ENCODE data around the gene JOSD2.

Gene JOSD2

GRCh38 chr19:50555450-50556281 lies 44.7 kb upstream of the JOSD2 start:
- no peak for DNase-seq (ENCODE audit: low spot score)
- no peak for TF ChIP-seq CTCF (IDR thresholded peaks at IDR 0.05; ENCODE audit: extremely low read depth, missing control alignments)

- TF ChIP-seq CTCF (IDR thresholded peaks at IDR 0.05; ENCODE audit: extremely low read depth, missing control alignments) = no peak
- no peak for DNase-seq (ENCODE audit: low spot score)
Measured at GRCh38 chr19:50555033-50555432, 44.0 kb upstream of the JOSD2 start.

- no peak for TF ChIP-seq CTCF (IDR thresholded peaks at IDR 0.05; ENCODE audit: extremely low read depth, missing control alignments)
- no peak for DNase-seq (ENCODE audit: low spot score)
Measured at GRCh38 chr19:50554212-50554611, 43.2 kb upstream of the JOSD2 start.

GRCh38 chr19:50553134-50553703 lies 42.2 kb upstream of the JOSD2 start:
- no peak for TF ChIP-seq CTCF (IDR thresholded peaks at IDR 0.05; ENCODE audit: extremely low read depth, missing control alignments)
- DNase-seq (ENCODE audit: low spot score) = no peak

- no peak for DNase-seq (ENCODE audit: low spot score)
Measured at GRCh38 chr19:50552540-50552939, 41.5 kb upstream of the JOSD2 start.

GRCh38 chr19:50551715-50552187 lies 40.8 kb upstream of the JOSD2 start:
- no peak for TF ChIP-seq CTCF (IDR thresholded peaks at IDR 0.05; ENCODE audit: extremely low read depth, missing control alignments)
- DNase-seq (ENCODE audit: low spot score) = no peak

More at GRCh38 chr19:50552540-50552939, 41.5 kb upstream of the JOSD2 start:
- no peak for TF ChIP-seq CTCF (IDR thresholded peaks at IDR 0.05; ENCODE audit: extremely low read depth, missing control alignments)

GRCh38 chr19:50551034-50551714 lies 40.2 kb upstream of the JOSD2 start:
- no peak for DNase-seq (ENCODE audit: low spot score)
- no peak for TF ChIP-seq CTCF (IDR thresholded peaks at IDR 0.05; ENCODE audit: extremely low read depth, missing control alignments)

Measured in GM20000 (cell line).